GM12878 (cell line): ENCODE measurements around the gene LINGO1. TPM values are rescaled to one million over a fixed set of nuclear protein-coding genes. Genes with fewer than 3 reads are reported as not detected.

Source experiments
- BHLHE40 ChIP-seq, 2 experiments: fragments of 450-650 bp in 1 of 2; IDR thresholded peaks; 2 replicates each; pipeline ENCODE4 v1.6.1; 2011 to 2017; ENCODE audit warnings: low read depth in 2 of 2, borderline replicate concordance in 1 of 2, improper control_type of control experiment in 1 of 2, low read length in 1 of 2, mild to moderate bottlenecking in 1 of 2
- CBFB ChIP-seq: IDR thresholded peaks from 2 replicates; pipeline ENCODE4 v1.6.1; 2016; ENCODE audit warnings: antibody characterized with exemption, low read depth
- CREB1 ChIP-seq: IDR thresholded peaks from 2 replicates; pipeline ENCODE4 v1.6.1; 2012; ENCODE audit warnings: low read depth, mild to moderate bottlenecking, inconsistent platforms
- CREM ChIP-seq: IDR thresholded peaks from 2 replicates; pipeline ENCODE4 v1.6.1; 2014; ENCODE audit warnings: antibody characterized with exemption, low read depth
- DPF2 ChIP-seq: fragments of 450-650 bp; IDR thresholded peaks from 2 replicates; pipeline ENCODE4 v1.6.1; 2017; ENCODE audit warnings: mild to moderate bottlenecking
- ETV6 ChIP-seq, 2 experiments: fragments of 450-650 bp in 1 of 2; IDR thresholded peaks in 1 of 2; conservative IDR thresholded peaks in 1 of 2; 2 replicates each; pipeline ENCODE4 v1.6.1; 2014; ENCODE audit warnings: antibody characterized with exemption in 1 of 2, borderline replicate concordance in 1 of 2, low read depth in 1 of 2, mild to moderate bottlenecking in 1 of 2, moderate library complexity in 1 of 2
- HDGF ChIP-seq: fragments of 450-650 bp; IDR thresholded peaks from 2 replicates; pipeline ENCODE4 v1.6.1; 2016; ENCODE audit warnings: antibody characterized with exemption
- IKZF1 ChIP-seq: fragments of 450-650 bp; conservative IDR thresholded peaks from 2 replicates; pipeline ENCODE4 v1.6.1; 2017; ENCODE audit warnings: antibody characterized with exemption, mild to moderate bottlenecking
- IRF4 ChIP-seq: IDR thresholded peaks from 2 replicates; pipeline ENCODE4 v1.6.1; 2011; ENCODE audit warnings: low read depth, low read length
- LARP7 ChIP-seq: fragments of 450-650 bp; IDR thresholded peaks from 2 replicates; pipeline ENCODE4 v1.6.1; 2017; ENCODE audit warnings: mild to moderate bottlenecking
- NKRF ChIP-seq: fragments of 450-650 bp; conservative IDR thresholded peaks from 2 replicates; pipeline ENCODE4 v1.6.1; 2017; ENCODE audit warnings: mild to moderate bottlenecking, moderate library complexity
- NR2C2 ChIP-seq: IDR thresholded peaks from 2 replicates; pipeline ENCODE4 v1.6.1; 2011; ENCODE audit warnings: borderline replicate concordance, low read depth; ENCODE audit not compliant: control insufficient read depth, insufficient read length
- NR2F1 ChIP-seq: fragments of 450-650 bp; conservative IDR thresholded peaks from 2 replicates; pipeline ENCODE4 v1.6.1; 2017; ENCODE audit warnings: mild to moderate bottlenecking
- NRF1 ChIP-seq: conservative IDR thresholded peaks from 2 replicates; pipeline ENCODE4 v1.6.1; 2011; ENCODE audit warnings: mild to moderate bottlenecking, low read depth, low read length, improper control_type of control experiment
- RAD21 ChIP-seq: IDR thresholded peaks from 2 replicates; pipeline ENCODE4 v1.6.1; 2011; ENCODE audit warnings: mild to moderate bottlenecking, low read depth, low read length, moderate library complexity; ENCODE audit not compliant: insufficient read depth
- RAD51 ChIP-seq: fragments of 450-650 bp; IDR thresholded peaks from 2 replicates; pipeline ENCODE4 v1.6.1; 2016; ENCODE audit warnings: moderate library complexity, mild to moderate bottlenecking, inconsistent platforms
- RUNX3 ChIP-seq: IDR thresholded peaks from 2 replicates; pipeline ENCODE4 v1.6.1; 2012; ENCODE audit warnings: low read length, inconsistent platforms
- SP1 ChIP-seq: IDR thresholded peaks from one replicate; pipeline ENCODE4 v1.6.1; 2011; ENCODE audit warnings: low read depth, low read length
- SUPT20H ChIP-seq: IDR thresholded peaks from 2 replicates; pipeline ENCODE4 v1.6.1; 2011; ENCODE audit warnings: low read depth, mild to moderate bottlenecking, low read length, moderate library complexity, borderline replicate concordance; ENCODE audit not compliant: control insufficient read depth
- TBL1XR1 ChIP-seq: IDR thresholded peaks from 2 replicates; pipeline ENCODE4 v1.6.1; 2012; ENCODE audit warnings: low read depth, low read length, improper control_type of control experiment
- WRNIP1 ChIP-seq: IDR thresholded peaks from 2 replicates; pipeline ENCODE4 v1.6.1; 2011; ENCODE audit warnings: low read depth, low read length, improper control_type of control experiment, borderline replicate concordance
- YBX1 ChIP-seq: fragments of 450-650 bp; IDR thresholded peaks from 2 replicates; pipeline ENCODE4 v1.6.1; 2016; ENCODE audit warnings: antibody characterized with exemption
- ZNF24 ChIP-seq: fragments of 450-650 bp; IDR thresholded peaks from 2 replicates; pipeline ENCODE4 v1.6.1; 2017; ENCODE audit warnings: antibody characterized with exemption, mild to moderate bottlenecking
- polyA plus RNA-seq, 11 experiments: library from polyadenylated mRNA; depleted of rRNA in 4 of 11; unstranded in 6 of 11; stranded (reverse) in 5 of 11; fragments of >200 nt; fragmentation: Nextera tagmentation in 4 of 11; fragmentation: Illumina TruSeq in 1 of 11; extraction: Ambion mirVana in 4 of 11; extraction: Trizol in 1 of 11; gene quantifications; 1 replicate in 1 of 11; 2 replicates in 10 of 11; pipeline versions ENCODE4 v1.2.1 to v1.2.3, GENCODE V29; 2011 to 2016; ENCODE audit warnings: inconsistent platforms in 2 of 11, missing spikeins in 2 of 11, low read depth in 1 of 11
- total RNA-seq, 4 experiments: library from RNA; depleted of rRNA in 3 of 4; stranded (reverse); fragments of >200 nt in 3 of 4; fragmentation: Illumina TruSeq in 1 of 4; extraction: Trizol in 1 of 4; gene quantifications; 2 replicates each; pipeline versions ENCODE4 v1.2.1 to v1.2.3, GENCODE V29; 2013 to 2021
- TF ChIP-seq, protein P1 (sequence below): fragments of 450-650 bp; IDR thresholded peaks from 2 replicates; pipeline ENCODE4 v1.6.1; 2014; ENCODE audit warnings: mild to moderate bottlenecking
- TF ChIP-seq, protein P2 (sequence below): IDR thresholded peaks from 2 replicates; pipeline ENCODE4 v1.6.1; 2011; ENCODE audit warnings: low read depth, low read length, improper control_type of control experiment, borderline replicate concordance
- TF ChIP-seq, protein P3 (sequence below): IDR thresholded peaks from 2 replicates; pipeline ENCODE4 v1.6.1; 2011; ENCODE audit warnings: low read depth, mild to moderate bottlenecking, low read length, moderate library complexity, borderline replicate concordance; ENCODE audit errors: extremely low read depth

The LINGO1 gene
- total and polyA plus RNA-seq, 10 of the 15 experiments (the other 5 are each of a cell fraction or from before 2014, with no cell fraction given), result 0.04 to 3.9 (median 0.17) TPM; not detected in 6

GRCh38 chr15:77633134-77633912 is 611 bp upstream of the LINGO1 start (continued):
- TF ChIP-seq NKRF (no peak), YBX1 (no peak), SUPT20H (no peak), WRNIP1 (no peak), ZNF24 (no peak), HDGF (0 out of 2 replicates have a peak, but pooled peaks have one; percentile 23), SP1 (no peak), DPF2 (peak; percentile 28; the same call in 1 of the 2 replicates), IKZF1 (peak; percentile 82), RUNX3 (no peak), RAD51 (no peak), RAD21 (peak; percentile 63), BHLHE40 (IDR thresholded peaks at IDR 0.05; ENCODE audit: borderline replicate concordance in 1 of 2, low read depth in 2 of 2, low read length in 1 of 2) (peak; percentile 29 to 39; a peak in 1 of 4 replicates), NR2C2 (no peak), NR2F1 (peak; percentile 39), CBFB (no peak), IRF4 (0 out of 2 replicates have a peak, but pooled peaks have one; percentile 37), NRF1 (no peak), TBL1XR1 (no peak), LARP7 (0 out of 2 replicates have a peak, but pooled peaks have one; percentile 64), CREB1 (no peak), CREM (no peak), ETV6 (conservative IDR thresholded peaks at IDR 0.05 in 1 of 2, IDR thresholded peaks at IDR 0.05 in 1 of 2; ENCODE audit: borderline replicate concordance in 1 of 2, low read depth in 1 of 2) (no peak)
- TF ChIP-seq, protein P1, sequence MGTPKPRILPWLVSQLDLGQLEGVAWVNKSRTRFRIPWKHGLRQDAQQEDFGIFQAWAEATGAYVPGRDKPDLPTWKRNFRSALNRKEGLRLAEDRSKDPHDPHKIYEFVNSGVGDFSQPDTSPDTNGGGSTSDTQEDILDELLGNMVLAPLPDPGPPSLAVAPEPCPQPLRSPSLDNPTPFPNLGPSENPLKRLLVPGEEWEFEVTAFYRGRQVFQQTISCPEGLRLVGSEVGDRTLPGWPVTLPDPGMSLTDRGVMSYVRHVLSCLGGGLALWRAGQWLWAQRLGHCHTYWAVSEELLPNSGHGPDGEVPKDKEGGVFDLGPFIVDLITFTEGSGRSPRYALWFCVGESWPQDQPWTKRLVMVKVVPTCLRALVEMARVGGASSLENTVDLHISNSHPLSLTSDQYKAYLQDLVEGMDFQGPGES, result no peak
- TF ChIP-seq, protein P2, sequence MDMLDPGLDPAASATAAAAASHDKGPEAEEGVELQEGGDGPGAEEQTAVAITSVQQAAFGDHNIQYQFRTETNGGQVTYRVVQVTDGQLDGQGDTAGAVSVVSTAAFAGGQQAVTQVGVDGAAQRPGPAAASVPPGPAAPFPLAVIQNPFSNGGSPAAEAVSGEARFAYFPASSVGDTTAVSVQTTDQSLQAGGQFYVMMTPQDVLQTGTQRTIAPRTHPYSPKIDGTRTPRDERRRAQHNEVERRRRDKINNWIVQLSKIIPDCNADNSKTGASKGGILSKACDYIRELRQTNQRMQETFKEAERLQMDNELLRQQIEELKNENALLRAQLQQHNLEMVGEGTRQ, result no peak
- TF ChIP-seq, protein P3, sequence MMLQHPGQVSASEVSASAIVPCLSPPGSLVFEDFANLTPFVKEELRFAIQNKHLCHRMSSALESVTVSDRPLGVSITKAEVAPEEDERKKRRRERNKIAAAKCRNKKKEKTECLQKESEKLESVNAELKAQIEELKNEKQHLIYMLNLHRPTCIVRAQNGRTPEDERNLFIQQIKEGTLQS, result peak; percentile 44; the same call in 1 of the 2 replicates
